ENCODE measurements around the gene FUZ. TPM values are rescaled to one million over a fixed set of nuclear protein-coding genes. Genes with fewer than 3 reads are reported as not detected.

The FUZ gene
- total RNA-seq, 1 donor = 29.7 TPM

DNA sequence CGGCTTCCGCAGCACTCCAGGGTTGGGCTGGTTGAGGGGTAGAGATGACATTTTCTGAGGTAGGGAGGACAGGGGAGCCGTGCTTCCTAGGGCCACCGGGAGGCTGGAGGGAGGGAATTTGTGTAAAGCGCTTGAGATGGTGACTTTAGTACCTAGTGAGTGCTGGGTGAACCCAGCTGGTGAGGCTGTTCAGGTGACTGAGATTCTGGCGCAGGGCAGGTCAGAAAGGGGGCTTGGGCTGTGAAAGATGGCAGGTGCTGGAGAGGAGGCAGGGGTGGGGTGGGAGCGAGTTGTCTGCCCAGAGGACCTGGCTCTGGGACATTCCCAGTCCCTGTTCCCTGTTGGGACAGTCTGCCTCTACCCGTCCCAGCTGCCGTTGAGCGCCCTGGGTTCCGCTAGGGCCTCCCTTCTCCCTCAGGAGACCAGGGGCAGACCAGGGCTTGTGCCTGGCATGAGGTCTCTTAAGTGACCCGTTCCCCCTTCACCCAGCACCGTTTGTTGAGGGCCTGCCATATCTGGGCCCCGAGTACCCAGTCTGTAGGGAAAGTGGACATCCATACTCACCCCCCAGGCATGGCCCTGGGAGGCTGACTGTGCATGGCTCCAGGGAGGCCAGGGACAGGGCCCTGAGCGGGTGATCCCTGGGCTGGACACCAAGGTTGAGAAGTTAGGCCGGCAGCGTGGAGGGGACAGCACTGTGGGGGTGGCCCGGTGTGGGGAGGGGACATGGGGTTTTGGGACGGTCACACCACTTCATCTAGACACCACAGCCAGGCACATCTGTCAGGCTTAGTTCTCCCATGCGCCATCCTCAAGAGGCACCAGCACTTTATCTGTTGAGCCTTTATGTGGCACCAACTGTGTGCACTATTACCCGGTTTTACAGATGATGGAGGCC lies 42.8 kb upstream of the FUZ start:
- DNase-seq (ENCODE audit: insufficient read length, low spot score, missing footprints) = no peak
- peaks cover 43% of the 10 kb centered on the region for H3K36me3 ChIP-seq (ENCODE audit: insufficient read depth, low read length)
- H3K4me2 ChIP-seq (ENCODE audit: insufficient read depth, low read length) = no peak overlapping the region
- TF ChIP-seq, protein P1, sequence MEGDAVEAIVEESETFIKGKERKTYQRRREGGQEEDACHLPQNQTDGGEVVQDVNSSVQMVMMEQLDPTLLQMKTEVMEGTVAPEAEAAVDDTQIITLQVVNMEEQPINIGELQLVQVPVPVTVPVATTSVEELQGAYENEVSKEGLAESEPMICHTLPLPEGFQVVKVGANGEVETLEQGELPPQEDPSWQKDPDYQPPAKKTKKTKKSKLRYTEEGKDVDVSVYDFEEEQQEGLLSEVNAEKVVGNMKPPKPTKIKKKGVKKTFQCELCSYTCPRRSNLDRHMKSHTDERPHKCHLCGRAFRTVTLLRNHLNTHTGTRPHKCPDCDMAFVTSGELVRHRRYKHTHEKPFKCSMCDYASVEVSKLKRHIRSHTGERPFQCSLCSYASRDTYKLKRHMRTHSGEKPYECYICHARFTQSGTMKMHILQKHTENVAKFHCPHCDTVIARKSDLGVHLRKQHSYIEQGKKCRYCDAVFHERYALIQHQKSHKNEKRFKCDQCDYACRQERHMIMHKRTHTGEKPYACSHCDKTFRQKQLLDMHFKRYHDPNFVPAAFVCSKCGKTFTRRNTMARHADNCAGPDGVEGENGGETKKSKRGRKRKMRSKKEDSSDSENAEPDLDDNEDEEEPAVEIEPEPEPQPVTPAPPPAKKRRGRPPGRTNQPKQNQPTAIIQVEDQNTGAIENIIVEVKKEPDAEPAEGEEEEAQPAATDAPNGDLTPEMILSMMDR (IDR thresholded peaks at IDR 0.05; ENCODE audit: extremely low read depth, low read depth, low read length) = no peak
- peaks cover 39% of the 10 kb centered on the region for H4K20me1 ChIP-seq (ENCODE audit: insufficient read depth, low read length)
- peaks cover 34% of the 10 kb centered on the region for H3K4me1 ChIP-seq (ENCODE audit: insufficient read depth, low read length)
- H3K79me2 ChIP-seq (ENCODE audit: insufficient read depth, low read length) = peaks cover 36% of the 10 kb centered on the region
- H2AFZ ChIP-seq (ENCODE audit: low read length) = no peak overlapping the region
- H3K4me3 ChIP-seq (ENCODE audit: insufficient read depth, low read length) = no peak overlapping the region
- H3K27me3 ChIP-seq (ENCODE audit: insufficient read depth, low read length) = no peaks in the 10 kb centered on the region
- no peak overlapping the region for H3K27ac ChIP-seq (ENCODE audit: low read depth, low read length)
- H3K9me3 ChIP-seq (ENCODE audit: low read depth, low read length) = no peaks in the 10 kb centered on the region

- H3K27ac ChIP-seq (ENCODE audit: low read depth, low read length) = no peak overlapping the region
Observed at GRCh38 chr19:49855277-49855675, 42.2 kb upstream of the FUZ start.

GRCh38 chr19:49854378-49855263 lies 41.5 kb upstream of the FUZ start:
- peaks cover 43% of the 10 kb centered on the region for H3K79me2 ChIP-seq (ENCODE audit: insufficient read depth, low read length)

More at GRCh38 chr19:49855277-49855675, 42.2 kb upstream of the FUZ start:
- Histone ChIP-seq H3K4me3 (ENCODE audit: insufficient read depth, low read length) (no peak overlapping the region), H3K4me1 (ENCODE audit: insufficient read depth, low read length) (peaks cover 35% of the 10 kb centered on the region), H3K36me3 (ENCODE audit: insufficient read depth, low read length) (peaks cover 38% of the 10 kb centered on the region), H3K9me3 (ENCODE audit: low read depth, low read length) (no peaks in the 10 kb centered on the region), H3K4me2 (ENCODE audit: insufficient read depth, low read length) (no peak overlapping the region), H2AFZ (ENCODE audit: low read length) (no peak overlapping the region), H3K79me2 (ENCODE audit: insufficient read depth, low read length) (peaks cover 36% of the 10 kb centered on the region), H3K27me3 (ENCODE audit: insufficient read depth, low read length) (no peaks in the 10 kb centered on the region), H4K20me1 (ENCODE audit: insufficient read depth, low read length) (peaks cover 34% of the 10 kb centered on the region)
- no peak for DNase-seq (ENCODE audit: insufficient read length, low spot score, missing footprints)
- TF ChIP-seq, protein P1 (IDR thresholded peaks at IDR 0.05; ENCODE audit: extremely low read depth, low read depth, low read length) = no peak

More at GRCh38 chr19:49854378-49855263, 41.5 kb upstream of the FUZ start:
- Histone ChIP-seq H3K4me1 (ENCODE audit: insufficient read depth, low read length) (peaks cover 36% of the 10 kb centered on the region), H3K27ac (ENCODE audit: low read depth, low read length) (no peak overlapping the region), H3K36me3 (ENCODE audit: insufficient read depth, low read length) (peaks cover 33% of the 10 kb centered on the region), H3K9me3 (ENCODE audit: low read depth, low read length) (no peaks in the 10 kb centered on the region), H2AFZ (ENCODE audit: low read length) (no peak overlapping the region), H3K27me3 (ENCODE audit: insufficient read depth, low read length) (no peaks in the 10 kb centered on the region), H3K4me3 (ENCODE audit: insufficient read depth, low read length) (no peak overlapping the region), H4K20me1 (ENCODE audit: insufficient read depth, low read length) (peaks cover 39% of the 10 kb centered on the region), H3K4me2 (ENCODE audit: insufficient read depth, low read length) (no peak overlapping the region)
- DNase-seq (ENCODE audit: insufficient read length, low spot score, missing footprints) = no peak
- TF ChIP-seq, protein P1 (IDR thresholded peaks at IDR 0.05; ENCODE audit: extremely low read depth, low read depth, low read length) = no peak
